Mesothelial cell of epicardium (in vitro differentiated cells): ENCODE data around the gene SP3. TPM values are rescaled to one million over a fixed set of nuclear protein-coding genes. Genes with fewer than 3 reads are reported as not detected.

ENCODE experiments used
- DNase-seq, 2 experiments: peaks; one replicate each; pipeline ENCODE4 v3.0.0; 2021; ENCODE audit warnings: low spot score in 2 of 2; ENCODE audit not compliant: unreplicated experiment in 2 of 2
- H3K27ac Mint-ChIP-seq: 2 replicates; pipeline ENCODE4 v1.8.0; 2021; ENCODE audit warnings: mixed read lengths
- H3K27me3 Mint-ChIP-seq: 2 replicates; pipeline ENCODE4 v1.8.0; 2021; ENCODE audit warnings: low read depth, mixed read lengths
- H3K36me3 Mint-ChIP-seq: 2 replicates; pipeline ENCODE4 v1.8.0; 2021; ENCODE audit warnings: mixed read lengths
- H3K4me1 Mint-ChIP-seq: 2 replicates; pipeline ENCODE4 v1.8.0; 2021; ENCODE audit warnings: mixed read lengths
- H3K4me3 Mint-ChIP-seq: 2 replicates; pipeline ENCODE4 v1.8.0; 2021; ENCODE audit warnings: mild to moderate bottlenecking, moderate library complexity, mixed read lengths
- H3K9me3 Mint-ChIP-seq: 2 replicates; pipeline ENCODE4 v1.8.0; 2021; ENCODE audit warnings: mixed read lengths
- CTCF ChIP-seq: fragments of 200-600 bp; sonication (generic); IDR thresholded peaks from one replicate; pipeline ENCODE4 v1.5.0; 2021; ENCODE audit warnings: antibody characterized with exemption; ENCODE audit not compliant: unreplicated experiment
- total RNA-seq: library from RNA; stranded (reverse); gene quantifications from 3 replicates; pipeline ENCODE4 v1.2.1, GENCODE V29; 2021

The SP3 gene
- total RNA-seq, 1 donor from 2014 or later = 113 TPM

- Mint-ChIP-seq H3K9me3 (peaks cover 28% of the 10 kb centered on the region), H3K36me3 (peaks cover 2% of the 10 kb centered on the region), H3K27me3 (peaks cover 2% of the 10 kb centered on the region), H3K27ac (no peak overlapping the region), H3K4me1 (peaks cover 8% of the 10 kb centered on the region), H3K4me3 (no peak overlapping the region)
- DNase-seq = no peak
- TF ChIP-seq CTCF = no peak
Observed at GRCh38 chr2:173884025-173884802, 81.0 kb downstream of the SP3 start.

- no peak for DNase-seq
Observed at GRCh38 chr2:173881886-173882285, 83.3 kb downstream of the SP3 start.

GRCh38 chr2:173881461-173881860 lies 83.7 kb downstream of the SP3 start:
- no peak overlapping the region for H3K27ac Mint-ChIP-seq
- H3K27me3 Mint-ChIP-seq = peaks cover 6% of the 10 kb centered on the region
- no peak for DNase-seq
- peaks cover 8% of the 10 kb centered on the region for H3K4me1 Mint-ChIP-seq
- H3K9me3 Mint-ChIP-seq = peaks cover 14% of the 10 kb centered on the region
- TF ChIP-seq CTCF = no peak
- H3K4me3 Mint-ChIP-seq = no peak overlapping the region
- H3K36me3 Mint-ChIP-seq = peaks cover 2% of the 10 kb centered on the region

More at GRCh38 chr2:173881886-173882285, 83.3 kb downstream of the SP3 start:
- Mint-ChIP-seq H3K9me3 (peaks cover 14% of the 10 kb centered on the region), H3K4me1 (peaks cover 8% of the 10 kb centered on the region), H3K27me3 (peaks cover 6% of the 10 kb centered on the region), H3K27ac (no peak overlapping the region), H3K4me3 (no peak overlapping the region), H3K36me3 (peaks cover 2% of the 10 kb centered on the region)
- no peak for TF ChIP-seq CTCF

- H3K27ac Mint-ChIP-seq = no peak overlapping the region
- peaks cover 6% of the 10 kb centered on the region for H3K27me3 Mint-ChIP-seq
- H3K4me1 Mint-ChIP-seq = peaks cover 8% of the 10 kb centered on the region
- H3K4me3 Mint-ChIP-seq = no peak overlapping the region
- no peak for DNase-seq
- H3K9me3 Mint-ChIP-seq = peaks cover 8% of the 10 kb centered on the region
- peaks cover 2% of the 10 kb centered on the region for H3K36me3 Mint-ChIP-seq
- TF ChIP-seq CTCF = no peak
Observed at GRCh38 chr2:173880561-173880960, 84.6 kb downstream of the SP3 start.

- H3K36me3 Mint-ChIP-seq = no peaks in the 10 kb centered on the region
- no peak for DNase-seq
Observed at GRCh38 chr2:173876833-173877413, 88.2 kb downstream of the SP3 start.

More at GRCh38 chr2:173876833-173877413, 88.2 kb downstream of the SP3 start:
- Mint-ChIP-seq H3K27me3 (peaks cover 6% of the 10 kb centered on the region), H3K9me3 (no peaks in the 10 kb centered on the region), H3K27ac (no peak overlapping the region), H3K4me1 (peaks cover 5% of the 10 kb centered on the region), H3K4me3 (no peak overlapping the region)
- no peak for TF ChIP-seq CTCF
